HepG2 (cell line): ENCODE data around the gene ZFAND2A. TPM values are rescaled to one million over a fixed set of nuclear protein-coding genes. Genes with fewer than 3 reads are reported as not detected.

Experiments used
- AGO1 ChIP-seq: fragments of 200-400 bp; formaldehyde crosslinking; IDR thresholded peaks from 2 replicates; pipeline ENCODE4 v1.6.1; 2017; ENCODE audit warnings: mild to moderate bottlenecking, low read depth, low read length, moderate library complexity; ENCODE audit not compliant: poor library complexity, severe bottlenecking
- AGO2 ChIP-seq: fragments of 200-400 bp; formaldehyde crosslinking; optimal IDR thresholded peaks from 2 replicates; pipeline ENCODE3; 2017; ENCODE audit warnings: mild to moderate bottlenecking, low read depth, low read length, moderate library complexity
- ETV5 ChIP-seq: IDR thresholded peaks from 2 replicates; pipeline ENCODE4 v1.6.1; 2018; ENCODE audit warnings: missing biosample characterization, missing genetic modification reagents, inconsistent platforms, borderline replicate concordance
- FOXO1 ChIP-seq: sonication (generic); formaldehyde crosslinking; IDR thresholded peaks from 2 replicates; pipeline ENCODE4 v1.4.0; 2020; ENCODE audit warnings: missing genetic modification reagents
- GMEB2 ChIP-seq: IDR thresholded peaks from 2 replicates; pipeline ENCODE4 v1.6.1; 2016; ENCODE audit warnings: missing biosample characterization, missing genetic modification reagents, low read depth
- GZF1 ChIP-seq: sonication (generic); formaldehyde crosslinking; IDR thresholded peaks from 2 replicates; pipeline ENCODE4 v1.5.1; 2020; ENCODE audit warnings: mild to moderate bottlenecking, missing genetic modification reagents
- HNRNPLL ChIP-seq: fragments of 200-400 bp; formaldehyde crosslinking; IDR thresholded peaks from 2 replicates; pipeline ENCODE4 v1.6.1; 2017; ENCODE audit warnings: mild to moderate bottlenecking, low read depth, low read length; ENCODE audit not compliant: poor library complexity, severe bottlenecking
- MTF2 ChIP-seq: sonication (generic); formaldehyde crosslinking; IDR thresholded peaks from 2 replicates; pipeline ENCODE4 v1.5.0; 2020; ENCODE audit warnings: missing genetic modification reagents, borderline replicate concordance
- RBFOX2 ChIP-seq: fragments of 200-400 bp; formaldehyde crosslinking; IDR thresholded peaks from 2 replicates; pipeline ENCODE4 v1.6.1; 2017; ENCODE audit warnings: low read depth, mild to moderate bottlenecking, low read length
- SOX5 ChIP-seq: IDR thresholded peaks from 2 replicates; pipeline ENCODE4 v1.6.1; 2016; ENCODE audit warnings: borderline replicate concordance
- SP2 ChIP-seq: sonication (generic); formaldehyde crosslinking; IDR thresholded peaks from 2 replicates; pipeline ENCODE4 v1.5.1; 2020; ENCODE audit warnings: mild to moderate bottlenecking, missing genetic modification reagents
- TEAD2 ChIP-seq: sonication (generic); formaldehyde crosslinking; IDR thresholded peaks from 2 replicates; pipeline ENCODE4 v1.9.0; 2021; ENCODE audit warnings: missing genetic modification reagents
- ZKSCAN8 ChIP-seq: IDR thresholded peaks from 2 replicates; pipeline ENCODE4 v1.6.1; 2016; ENCODE audit warnings: borderline replicate concordance, missing genetic modification reagents, missing compliant biosample characterization
- ZNF619 ChIP-seq: sonication (generic); formaldehyde crosslinking; IDR thresholded peaks from 2 replicates; pipeline ENCODE4 v1.4.0; 2020; ENCODE audit warnings: mild to moderate bottlenecking, missing genetic modification reagents
- ZNF776 ChIP-seq: sonication (generic); formaldehyde crosslinking; IDR thresholded peaks from 2 replicates; pipeline ENCODE4 v1.4.0; 2020; ENCODE audit warnings: mild to moderate bottlenecking, missing genetic modification reagents
- ZNF788 ChIP-seq: sonication (generic); formaldehyde crosslinking; IDR thresholded peaks from 2 replicates; pipeline ENCODE4 v1.5.0; 2020; ENCODE audit warnings: mild to moderate bottlenecking, missing genetic modification reagents, borderline replicate concordance
- ZNF790 ChIP-seq: sonication (generic); formaldehyde crosslinking; IDR thresholded peaks from 2 replicates; pipeline ENCODE4 v1.8.0; 2022; ENCODE audit warnings: missing genetic modification reagents, mild to moderate bottlenecking, borderline replicate concordance
- ZNF878 ChIP-seq: sonication (generic); formaldehyde crosslinking; IDR thresholded peaks from 2 replicates; pipeline ENCODE4 v1.8.1; 2023; ENCODE audit warnings: mild to moderate bottlenecking, missing genetic modification reagents, moderate library complexity
- ZSCAN21 ChIP-seq: sonication (generic); formaldehyde crosslinking; IDR thresholded peaks from 2 replicates; pipeline ENCODE4 v1.8.0; 2022; ENCODE audit warnings: mild to moderate bottlenecking, missing genetic modification reagents, moderate library complexity, borderline replicate concordance
- polyA plus RNA-seq, 8 experiments: library from polyadenylated mRNA; depleted of rRNA in 3 of 8; stranded (reverse) in 7 of 8; unstranded in 1 of 8; fragments of >200 nt; fragmentation: Illumina TruSeq in 4 of 8; extraction: Trizol in 4 of 8; gene quantifications; 2 replicates each; pipeline versions ENCODE4 v1.2.1 to v1.2.3, GENCODE V29; 2011 to 2016; ENCODE audit warnings: low read depth in 4 of 8, missing spikeins in 1 of 8, mixed read lengths in 1 of 8; ENCODE audit not compliant: insufficient read depth in 1 of 8
- total RNA-seq, 5 experiments: library from RNA; depleted of rRNA; stranded (reverse); fragments of >200 nt; fragmentation: Illumina TruSeq; extraction: Trizol; gene quantifications; 2 replicates each; pipeline ENCODE4 v1.2.3, GENCODE V29; 2016; ENCODE audit warnings: low read depth in 1 of 5

Gene ZFAND2A
- total and polyA plus RNA-seq, 2 of the 13 experiments (the other 11 are each of a cell fraction or from before 2014, with no cell fraction given), result 140 to 153 TPM

GRCh38 chr7:1154172-1154739, 5.7 kb downstream of the ZFAND2A start (continued):
- TF ChIP-seq SOX5 (no peak), HNRNPLL (peak; percentile 29), AGO1 (peak; percentile 100), ETV5 (no peak), AGO2 (peak; percentile 83), TEAD2 (no peak), RBFOX2 (peak; percentile 58; the same call in 1 of the 2 replicates), ZSCAN21 (CRISPR knock-in tag) (no peak), SP2 (CRISPR knock-in tag) (no peak), FOXO1 (no peak), GZF1 (no peak), ZNF788 (CRISPR knock-in tag) (no peak), GMEB2 (CRISPR knock-in tag) (no peak), ZNF878 (CRISPR knock-in tag) (no peak), ZNF776 (CRISPR knock-in tag) (no peak), MTF2 (no peak), ZNF619 (CRISPR knock-in tag) (no peak), ZKSCAN8 (no peak), ZNF790 (no peak)
